ENCODE measurements around the gene DGKD. TPM values are rescaled to one million over a fixed set of nuclear protein-coding genes. Genes with fewer than 3 reads are reported as not detected.

DGKD gene
- total RNA-seq, 1 donor from 2014 or later: 18.8 TPM

DNA sequence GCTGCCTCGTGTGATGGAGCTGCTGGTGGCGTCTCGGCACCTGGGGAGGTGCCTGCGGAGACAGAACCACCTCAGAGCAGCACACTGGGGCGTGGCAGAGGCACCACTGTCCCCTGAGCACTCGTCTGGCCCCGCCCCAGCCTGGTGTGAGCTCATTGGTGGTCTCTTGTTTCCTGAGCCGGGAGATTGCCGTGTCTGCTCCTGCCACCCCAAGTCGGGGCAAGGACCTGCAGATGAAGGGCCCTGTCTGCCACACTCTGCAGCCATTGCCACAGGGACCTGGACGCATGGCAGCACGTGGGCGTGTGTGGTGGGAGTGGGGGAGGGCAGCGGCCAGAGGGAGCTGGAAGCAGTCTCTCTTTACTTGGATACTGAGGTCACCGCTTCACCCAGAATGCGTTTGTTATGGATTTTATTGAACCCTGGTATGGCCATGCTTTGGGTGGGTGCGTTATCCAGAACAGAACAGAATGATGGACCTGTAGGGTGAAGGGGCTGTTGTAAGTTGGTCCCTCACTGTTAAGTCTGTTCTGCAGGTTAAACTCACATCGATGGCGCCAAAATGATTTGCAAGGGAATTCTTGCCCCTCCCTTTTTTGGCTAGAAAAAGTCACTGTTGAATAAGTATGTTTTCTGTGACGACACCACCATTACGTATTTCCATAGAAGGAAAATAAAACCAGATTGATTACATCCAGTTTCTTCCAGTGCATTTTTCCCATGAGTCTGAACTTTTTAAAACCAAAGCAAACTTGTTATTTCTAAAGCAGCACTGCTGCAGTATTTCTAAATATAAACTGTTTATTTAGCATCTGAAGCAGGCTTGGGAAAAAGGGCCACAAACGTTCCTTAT is 120.2 kb downstream of the DGKD start:
- no peak for DNase-seq (ENCODE audit: low spot score)

DNA sequence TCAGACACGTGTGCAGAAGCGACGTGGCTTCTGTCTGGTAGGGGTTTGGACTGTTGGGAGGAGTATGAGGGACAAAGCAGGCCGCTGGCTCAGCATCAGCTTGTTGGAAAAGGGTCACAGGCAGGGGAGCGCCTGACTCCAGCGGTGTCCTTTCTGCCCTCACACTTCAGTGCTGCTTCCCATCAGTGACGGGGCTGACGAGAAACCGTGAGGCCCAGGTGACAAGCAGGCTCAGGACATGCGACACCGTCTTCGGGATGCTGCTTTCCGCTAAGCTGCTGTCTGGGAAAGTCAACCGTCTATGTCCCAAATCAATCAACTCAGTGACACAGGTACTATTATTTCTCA is 121.7 kb downstream of the DGKD start:
- no peak for DNase-seq (ENCODE audit: low spot score)

DNA sequence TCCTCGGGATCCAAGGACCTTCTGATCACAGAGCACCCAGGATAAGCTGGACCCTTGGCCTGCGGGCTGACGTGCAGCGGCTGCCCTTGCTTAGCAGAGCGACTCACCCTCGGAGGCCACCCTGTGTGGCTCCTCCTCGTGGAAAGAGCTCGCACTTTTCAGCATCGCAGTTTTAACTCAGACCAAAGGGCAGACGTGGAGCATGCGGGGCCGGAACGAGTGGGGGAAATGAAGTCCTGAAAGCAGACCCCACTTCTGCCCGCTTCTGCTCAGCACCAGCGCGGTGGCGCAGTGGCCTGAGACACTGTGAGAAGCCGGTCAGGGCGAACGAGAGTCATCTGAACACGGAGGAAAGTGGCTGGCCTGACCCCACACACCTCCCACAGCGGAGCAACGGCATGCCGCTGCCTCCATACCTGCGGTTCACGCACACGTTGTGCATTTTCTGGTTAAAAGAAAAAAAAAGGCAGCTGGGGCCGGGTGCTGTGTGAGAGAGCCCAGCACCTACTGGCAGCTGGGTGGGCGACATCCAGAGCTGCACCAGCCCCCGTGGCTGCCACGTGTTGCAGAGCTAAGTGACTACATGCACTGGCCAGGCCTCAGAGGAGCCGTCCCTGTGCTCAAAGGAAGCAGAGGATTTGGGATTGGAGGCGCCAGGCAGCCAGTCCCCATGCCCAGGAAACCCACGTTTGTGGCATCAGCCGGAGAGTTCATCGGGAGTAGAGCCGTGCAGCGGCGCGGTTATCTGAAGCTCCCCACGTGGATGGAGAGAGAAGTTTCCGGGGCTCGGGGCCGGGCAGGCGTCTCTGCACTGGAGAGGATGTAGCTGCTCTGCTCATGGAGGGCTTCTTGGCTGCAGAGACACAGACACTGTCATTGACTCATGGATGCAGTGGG is 122.6 kb downstream of the DGKD start:
- no peak for DNase-seq (ENCODE audit: low spot score)

DNA sequence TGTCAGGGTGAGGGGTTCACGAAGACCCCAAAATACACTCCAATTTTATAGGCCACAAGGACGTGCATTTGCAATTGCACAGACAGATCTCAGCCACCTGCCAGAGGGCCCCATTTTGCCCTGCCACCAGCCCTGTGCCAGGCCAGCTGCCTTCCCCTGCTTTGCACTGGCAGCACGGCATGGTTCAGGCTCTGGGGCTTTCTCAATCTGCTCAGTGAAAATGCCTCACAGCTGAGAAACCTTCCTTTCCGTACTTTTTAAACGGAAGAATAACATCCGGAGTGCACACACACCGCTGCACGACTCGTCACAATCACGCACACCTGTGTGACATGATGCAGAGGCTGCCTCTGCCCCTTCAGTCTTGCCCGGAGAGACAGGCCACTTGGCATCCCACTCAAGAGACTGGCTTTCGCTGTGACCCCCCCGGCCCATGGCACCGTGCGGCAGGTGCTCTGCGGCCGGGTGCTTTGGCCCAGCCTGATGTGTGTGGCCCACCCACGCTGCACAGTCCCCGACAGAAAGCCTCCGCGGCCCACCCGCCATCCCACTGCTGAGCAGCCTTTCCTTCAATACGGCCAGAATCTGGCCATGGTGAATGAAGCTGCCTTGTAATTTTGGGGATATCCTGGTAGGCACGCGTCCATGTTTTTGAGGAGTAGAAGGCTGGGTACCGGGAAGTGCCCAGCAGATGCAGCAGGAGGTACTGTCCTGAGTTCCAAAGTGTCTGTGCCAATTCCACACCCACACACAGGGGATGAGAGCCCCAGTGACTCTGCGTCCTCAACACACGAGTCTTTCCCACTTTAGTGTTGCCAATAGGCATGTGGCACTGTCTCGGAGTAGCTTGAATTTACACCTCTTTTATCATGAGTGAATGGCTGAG is 123.5 kb downstream of the DGKD start:
- no peak for DNase-seq (ENCODE audit: low spot score)

DNA sequence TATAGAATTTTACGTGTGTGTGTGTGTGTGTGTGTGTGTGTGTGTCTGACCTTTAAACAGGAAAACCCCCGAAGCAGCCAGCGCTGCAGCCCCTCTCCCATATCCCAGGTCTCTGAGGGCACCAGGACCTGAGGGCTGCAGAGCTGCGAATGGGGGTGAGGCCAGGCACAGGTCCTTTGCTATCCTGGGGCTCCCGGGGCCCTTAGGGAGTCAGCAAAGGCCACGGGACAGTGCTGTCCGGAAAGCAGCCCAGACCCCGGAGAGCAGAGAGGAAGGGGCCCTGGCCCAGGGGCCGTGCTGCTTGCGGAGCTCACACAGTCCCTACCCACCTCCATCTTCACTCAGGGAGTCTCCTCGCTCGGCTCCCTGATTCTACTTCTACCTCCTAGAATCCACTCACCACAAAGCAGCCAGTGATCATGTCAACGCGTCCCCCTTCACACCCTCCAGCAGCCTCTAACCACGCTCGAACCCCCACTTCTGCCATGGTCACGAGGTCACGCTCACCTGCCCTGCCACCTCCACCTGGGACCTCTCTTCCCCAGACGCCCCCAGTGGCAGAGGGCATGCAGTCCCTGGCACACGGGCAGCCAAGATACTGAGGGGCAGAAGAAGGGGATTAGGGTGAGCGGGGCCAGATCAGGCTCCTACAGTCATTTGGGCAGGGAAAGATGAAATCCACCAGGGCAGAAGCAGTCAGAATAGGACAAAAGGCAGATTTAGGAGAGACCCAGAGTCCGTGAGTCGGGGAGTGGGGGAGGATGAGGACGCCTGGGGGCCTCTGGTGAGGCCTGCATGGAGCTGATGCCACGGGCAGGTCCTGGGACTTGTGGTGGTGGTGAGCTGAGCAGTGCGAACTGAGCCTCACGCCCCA is 125.6 kb downstream of the DGKD start:
- no peak for DNase-seq (ENCODE audit: low spot score)

DNA sequence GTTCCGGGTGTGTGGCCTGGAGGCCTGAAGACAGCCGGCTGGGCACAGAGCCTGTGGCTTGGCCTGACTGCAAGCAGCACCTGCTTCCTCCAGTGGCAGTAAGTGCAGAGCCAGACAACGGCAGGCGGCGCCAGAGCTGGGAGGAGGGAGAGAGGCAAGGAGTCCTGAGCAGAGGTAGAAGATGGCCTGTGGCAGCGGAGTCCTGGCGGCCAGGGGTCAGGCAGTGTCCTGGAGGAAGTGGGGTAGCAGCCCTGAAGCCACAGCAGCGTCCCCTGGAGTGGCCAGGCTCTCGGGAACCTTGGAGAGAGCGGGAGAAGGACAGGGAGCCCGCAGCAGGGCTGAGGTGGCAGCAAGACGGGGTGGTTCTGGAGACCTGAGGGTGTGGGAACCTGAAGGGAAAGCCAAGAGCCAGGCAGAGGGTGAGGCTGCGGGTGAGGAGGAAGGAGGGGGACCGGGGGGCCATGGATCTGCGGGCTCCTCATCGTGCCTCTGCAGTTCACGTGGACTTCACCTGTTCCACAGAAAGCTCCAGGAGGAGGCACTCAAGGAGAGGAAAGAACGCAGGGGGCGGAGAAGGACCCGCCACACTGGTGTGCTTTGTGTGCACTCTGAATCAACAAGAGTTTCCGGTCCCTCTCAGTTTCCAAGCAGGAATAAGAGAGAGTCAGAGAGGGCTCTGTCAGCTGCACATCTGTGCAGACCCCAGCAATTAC is 126.4 kb downstream of the DGKD start:
- no peak for DNase-seq (ENCODE audit: low spot score)

DNA sequence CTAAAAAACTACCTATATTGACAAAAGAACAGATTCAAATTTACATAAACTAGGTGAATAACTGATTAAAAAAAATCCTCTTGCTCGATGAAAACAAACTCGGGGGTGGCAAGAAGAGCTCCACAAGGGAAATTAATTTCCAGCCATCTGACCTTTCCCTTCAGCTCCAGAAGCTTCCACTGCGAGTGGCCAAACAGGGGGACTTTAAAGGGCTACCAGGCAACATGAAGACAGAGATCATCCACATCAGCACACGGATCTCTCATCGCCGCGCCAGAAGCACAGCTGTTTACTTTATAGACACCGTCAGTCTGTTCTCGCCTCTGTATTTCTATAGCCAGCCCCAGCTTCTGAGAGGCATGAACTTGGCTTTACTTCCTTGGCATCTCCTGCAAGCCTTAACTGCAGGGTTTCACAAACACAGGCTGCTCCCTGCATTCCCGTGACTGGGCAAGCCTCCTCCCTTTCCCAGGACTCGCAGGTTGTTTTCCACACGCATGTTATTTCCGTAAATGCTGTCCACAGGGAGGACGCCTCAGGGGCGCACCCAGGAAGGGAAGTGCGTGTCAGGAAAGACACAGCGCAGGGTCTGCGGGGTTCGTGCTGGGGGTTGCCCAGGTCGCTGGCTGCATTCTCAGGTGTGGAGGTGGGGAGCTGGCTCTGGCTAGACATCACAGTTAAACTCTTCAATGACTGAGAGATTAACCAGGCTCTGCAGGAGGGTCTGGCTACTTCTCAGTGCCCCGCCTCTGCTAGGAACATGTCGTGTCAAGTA is 127.3 kb downstream of the DGKD start:
- peak; percentile 37 for DNase-seq (ENCODE audit: low spot score)

DNA sequence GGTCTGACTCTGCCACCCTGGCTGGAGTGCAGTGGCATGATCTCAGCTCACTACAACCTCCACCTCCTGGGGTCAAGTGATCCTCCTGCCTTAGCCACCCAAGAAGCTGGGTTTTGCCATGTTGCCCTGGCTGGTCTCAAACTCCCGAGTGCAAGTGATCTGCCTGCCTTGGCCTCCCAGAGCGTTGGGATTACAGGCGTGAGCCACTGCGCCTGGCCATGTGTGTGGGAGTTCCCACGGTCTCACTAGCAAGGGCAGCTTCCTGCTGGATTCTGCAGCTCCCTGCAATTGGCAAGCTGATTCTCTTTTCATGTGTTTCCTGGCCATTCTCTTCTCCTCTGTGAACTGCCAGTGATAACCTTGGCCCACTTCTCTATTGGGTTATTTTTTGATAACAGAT is 128.3 kb downstream of the DGKD start:
- DNase-seq (ENCODE audit: low spot score): no peak

DNA sequence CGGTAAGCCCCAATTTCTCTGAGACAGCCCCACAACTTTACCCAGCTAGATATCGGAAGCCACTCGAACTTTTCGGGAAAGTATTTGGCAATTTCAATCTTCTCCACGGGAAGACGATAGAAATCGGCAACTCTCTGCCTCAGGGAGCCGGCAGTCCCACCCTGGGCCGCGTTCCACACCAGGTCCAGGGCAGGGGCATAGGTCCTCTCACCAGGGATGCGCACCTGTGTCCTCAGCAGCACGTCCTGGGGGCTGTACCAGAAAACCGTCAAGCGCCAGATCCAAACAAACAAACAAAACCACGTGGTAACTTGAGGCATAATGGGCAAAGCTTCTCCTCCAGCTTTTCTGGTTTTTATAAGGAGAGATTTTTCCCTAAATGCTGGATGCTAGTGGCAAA is 131.4 kb downstream of the DGKD start:
- DNase-seq (ENCODE audit: low spot score): no peak

DNA sequence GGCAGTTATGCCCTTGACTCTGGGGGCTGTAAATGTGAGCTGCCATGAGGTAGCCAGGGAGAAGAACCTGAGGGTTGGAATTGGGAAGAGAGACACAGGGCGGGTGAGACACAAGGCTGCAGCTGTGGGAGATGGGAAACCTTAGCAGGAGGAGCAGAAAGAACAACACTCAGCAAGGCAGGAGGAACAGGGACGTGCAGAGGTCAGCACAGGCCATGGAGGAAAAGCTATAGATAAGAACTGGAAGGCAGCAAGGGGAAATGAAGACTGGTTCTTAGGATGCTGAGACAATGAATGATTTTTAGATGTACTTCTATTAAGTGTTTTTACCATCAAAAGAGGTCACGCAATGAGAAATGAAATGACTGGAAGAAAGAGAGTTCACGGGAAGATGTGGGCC is 132.1 kb downstream of the DGKD start:
- no peak for DNase-seq (ENCODE audit: low spot score)

DNA sequence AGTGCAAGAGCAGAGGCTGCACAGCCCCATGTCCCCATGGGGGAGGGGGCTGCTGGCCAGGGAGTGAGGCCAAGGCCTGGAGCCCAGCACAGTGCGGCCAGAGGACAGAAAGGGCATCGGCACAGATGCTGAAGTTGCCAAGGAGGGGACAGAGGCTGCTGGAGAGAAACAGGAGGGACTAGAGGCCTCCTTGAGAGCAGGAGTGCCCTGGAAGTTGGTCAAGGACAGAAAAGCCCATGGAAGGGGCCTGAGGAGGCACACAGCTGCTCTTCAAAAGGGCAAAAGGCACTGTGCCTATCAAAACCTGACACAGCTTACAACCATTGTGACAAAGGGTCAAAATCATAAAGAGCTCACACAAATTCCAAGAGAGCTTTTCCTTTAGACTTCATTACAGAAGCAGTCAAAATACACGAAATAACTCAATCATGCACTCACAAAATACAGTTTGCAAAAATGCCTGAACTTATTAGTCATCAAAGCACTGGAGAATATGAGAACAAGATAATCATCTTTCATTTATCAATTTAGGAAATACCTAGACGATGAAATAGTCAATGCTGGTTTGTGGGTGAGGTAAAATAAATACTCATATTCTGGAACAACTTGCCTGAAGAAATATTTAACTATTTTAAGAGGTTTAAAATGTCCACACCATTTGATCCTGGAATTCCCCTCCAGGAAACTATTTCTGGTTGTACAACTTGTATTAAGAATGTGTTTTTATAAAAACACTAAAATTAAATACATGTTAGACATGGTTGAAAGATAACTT is 132.7 kb downstream of the DGKD start:
- DNase-seq (ENCODE audit: low spot score): peak; percentile 57

DNA sequence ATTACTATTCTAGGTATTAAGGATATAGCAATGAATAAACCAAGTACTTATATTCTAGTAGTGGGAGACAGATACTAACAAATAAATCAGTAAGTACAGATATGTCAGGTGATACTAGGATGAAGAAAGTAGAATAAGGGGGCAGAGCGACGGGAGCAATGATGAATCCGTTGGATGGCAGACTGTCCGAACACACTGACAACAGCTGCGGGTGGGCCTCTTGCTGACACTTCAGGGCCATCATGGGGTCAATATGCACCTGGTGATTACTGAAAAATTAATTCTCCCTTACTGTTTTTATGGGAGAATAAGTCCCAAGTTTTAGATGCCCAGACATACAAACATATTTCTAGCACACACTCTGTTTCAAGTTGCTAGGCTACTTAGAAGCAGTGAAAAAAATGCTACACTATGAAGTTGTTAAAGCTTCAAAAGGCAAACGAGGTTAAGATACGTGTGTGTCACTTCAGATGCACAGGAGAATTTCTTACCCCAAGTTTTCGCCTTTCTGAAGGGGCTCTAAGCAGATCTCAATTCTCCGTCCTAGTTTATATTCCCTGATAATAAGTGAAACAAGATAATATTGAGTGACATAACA is 133.6 kb downstream of the DGKD start:
- DNase-seq (ENCODE audit: low spot score): no peak

DNA sequence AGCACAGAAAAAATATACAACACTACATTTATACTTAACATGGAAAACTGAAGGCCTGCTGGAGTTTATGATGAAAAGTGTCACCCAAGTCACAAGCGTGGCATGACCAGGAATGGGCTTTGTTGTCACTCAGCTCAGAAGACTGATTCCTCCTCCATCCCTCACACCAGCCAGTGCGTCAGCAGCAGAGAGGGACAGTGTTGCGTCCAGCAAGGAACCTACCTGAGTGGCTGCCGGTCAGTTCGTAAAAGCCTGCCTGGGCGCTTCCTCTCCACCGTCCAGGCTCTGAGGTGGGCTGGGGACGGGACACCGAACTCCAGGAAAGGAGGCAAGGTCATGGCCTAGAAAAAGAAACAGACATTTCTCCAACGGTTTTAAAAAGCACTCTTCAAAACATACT is 134.8 kb downstream of the DGKD start:
- DNase-seq (ENCODE audit: low spot score): no peak

DNA sequence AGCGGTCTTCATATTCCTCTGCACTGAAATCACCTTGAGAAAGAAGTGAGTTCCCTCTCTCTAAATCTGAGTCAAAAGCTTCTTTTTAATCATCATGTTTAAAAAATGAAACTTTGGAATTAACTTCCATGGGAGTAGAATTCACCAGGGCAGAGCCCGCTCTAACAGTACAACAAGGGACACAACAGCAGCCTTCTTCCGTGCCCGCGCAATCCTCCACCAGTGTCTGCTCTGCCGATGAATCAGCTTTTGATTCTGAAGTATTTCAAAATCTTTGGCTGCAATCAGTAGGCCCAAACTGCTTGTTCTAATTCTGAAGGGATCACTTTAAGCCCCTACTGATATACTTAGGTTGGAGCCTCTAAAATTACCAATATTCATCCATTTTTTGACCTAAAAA is 135.4 kb downstream of the DGKD start:
- DNase-seq (ENCODE audit: low spot score): no peak

DNA sequence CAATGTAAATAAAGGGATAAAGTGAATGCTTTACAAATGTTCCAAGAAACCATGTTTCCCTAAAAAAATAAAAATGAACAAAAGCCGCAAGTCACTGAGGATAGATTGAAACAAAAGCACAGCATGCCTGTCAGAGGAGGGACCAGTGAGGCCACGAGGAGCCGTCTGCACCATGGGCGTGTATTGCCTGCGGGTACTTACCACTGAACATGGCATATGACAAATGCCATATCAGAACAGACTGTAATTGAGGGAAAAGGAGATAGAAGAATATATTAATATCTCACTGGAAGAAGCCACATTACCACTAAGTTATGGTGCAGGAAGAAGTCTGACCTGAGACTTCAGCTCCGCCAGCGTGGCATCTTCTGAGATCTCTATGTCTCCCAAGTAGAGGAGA is 136.5 kb downstream of the DGKD start:
- DNase-seq (ENCODE audit: low spot score): no peak

DNA sequence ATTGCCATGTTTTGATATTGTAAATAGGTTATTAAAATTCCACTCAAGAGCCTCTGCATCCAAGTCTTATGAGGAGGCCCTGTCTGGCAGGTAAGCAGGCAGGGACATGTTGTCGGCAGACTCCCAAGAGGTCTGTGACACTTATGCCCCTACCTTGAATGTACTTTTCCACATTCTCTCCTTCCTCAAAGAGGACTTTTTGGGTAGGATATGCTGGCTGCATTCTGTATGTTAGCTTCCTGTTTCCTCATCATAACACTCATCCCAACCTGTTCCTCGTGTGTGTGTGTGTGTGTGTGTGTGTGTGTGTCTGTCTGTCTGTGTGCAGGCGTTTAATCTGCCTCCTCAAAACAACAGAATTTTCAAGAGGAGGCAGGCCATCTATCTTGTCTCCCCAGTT is 137.0 kb downstream of the DGKD start:
- no peak for DNase-seq (ENCODE audit: low spot score)

DNA sequence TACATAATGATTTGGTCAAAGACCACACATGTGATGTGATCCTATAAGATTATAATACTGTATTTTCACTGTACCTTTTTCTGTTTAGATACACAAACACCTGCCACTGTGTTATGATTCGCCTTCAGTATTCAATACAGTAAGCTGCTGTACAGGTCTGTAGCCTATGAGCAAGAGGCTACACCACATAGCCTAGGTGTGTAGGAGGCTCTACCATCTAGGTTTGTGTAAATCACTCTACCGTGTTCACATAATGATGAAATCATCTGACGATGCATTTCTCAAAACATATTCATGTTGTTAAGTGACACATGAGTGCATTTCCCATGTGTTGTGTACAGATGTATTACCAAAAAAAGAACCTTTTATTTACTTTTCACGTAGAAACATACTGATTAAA is 137.8 kb downstream of the DGKD start:
- no peak for DNase-seq (ENCODE audit: low spot score)

DNA sequence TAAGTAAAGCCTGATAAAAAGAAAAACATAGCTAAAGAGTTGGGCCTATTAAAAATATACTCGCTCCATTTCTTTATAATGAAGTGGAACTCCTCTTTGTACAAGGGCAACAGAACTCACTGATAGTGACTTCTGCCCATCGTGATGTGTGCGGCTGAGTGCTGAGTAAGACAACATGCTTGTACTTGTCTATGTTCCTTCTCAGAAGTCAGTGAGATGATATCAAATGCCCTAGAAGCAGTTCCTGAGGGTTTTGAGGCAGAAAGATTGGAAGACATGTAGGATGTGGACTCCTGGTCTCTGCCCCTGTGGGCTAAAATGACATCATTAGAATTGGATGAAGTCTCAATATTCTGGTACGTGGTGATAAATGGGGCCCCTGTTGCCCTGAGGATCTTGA is 138.5 kb downstream of the DGKD start:
- peak; percentile 51 for DNase-seq (ENCODE audit: low spot score)
